ENCODE measurements around the gene TMSB4X.
"Not testable (repeated sequence)": the region's sequence is repeated elsewhere in the genome, so short reads cannot be mapped to it uniquely, and the experiment has no call there.

Gene TMSB4X

DNA sequence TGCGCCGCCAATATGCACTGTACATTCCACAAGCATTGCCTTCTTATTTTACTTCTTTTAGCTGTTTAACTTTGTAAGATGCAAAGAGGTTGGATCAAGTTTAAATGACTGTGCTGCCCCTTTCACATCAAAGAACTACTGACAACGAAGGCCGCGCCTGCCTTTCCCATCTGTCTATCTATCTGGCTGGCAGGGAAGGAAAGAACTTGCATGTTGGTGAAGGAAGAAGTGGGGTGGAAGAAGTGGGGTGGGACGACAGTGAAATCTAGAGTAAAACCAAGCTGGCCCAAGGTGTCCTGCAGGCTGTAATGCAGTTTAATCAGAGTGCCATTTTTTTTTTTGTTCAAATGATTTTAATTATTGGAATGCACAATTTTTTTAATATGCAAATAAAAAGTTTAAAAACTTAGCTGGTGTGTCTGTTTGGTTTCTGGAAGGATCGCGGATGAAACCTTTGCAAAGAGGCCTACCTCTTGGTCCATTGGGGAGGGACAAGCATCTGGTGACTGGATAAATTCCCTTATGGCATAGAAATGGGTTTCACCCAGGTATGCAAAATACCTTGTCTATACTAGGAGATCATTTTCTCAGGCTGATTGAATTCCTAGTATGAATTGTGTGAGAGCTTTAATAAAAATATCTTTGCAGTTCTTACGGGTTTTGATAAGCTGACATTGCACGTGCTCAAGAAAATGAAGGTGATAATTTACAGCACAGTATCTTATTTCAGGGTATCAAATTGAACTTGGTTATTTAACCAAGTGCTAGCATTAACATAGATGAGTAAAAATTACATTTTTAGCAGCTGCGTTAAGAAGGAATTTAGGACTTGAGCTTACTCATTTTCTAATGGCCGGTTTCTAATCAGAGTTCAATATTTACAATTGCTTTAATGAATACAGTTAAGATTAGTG is 2.2 kb downstream of the TMSB4X start:
- peak overlapping the region; percentile 96 for H3K4me3 ChIP-seq (ENCODE audit: low read depth, low read length)
- peak overlapping the region; percentile 100 for H3K9ac ChIP-seq (ENCODE audit: low read length)
- H3K4me1 ChIP-seq (ENCODE audit: control insufficient read depth, insufficient read depth, low read length): peaks cover 48% of the 10 kb centered on the region
- H3K9me3 ChIP-seq (ENCODE audit: control insufficient read depth, insufficient read depth, low read depth, low read length); H3K27me3 ChIP-seq (ENCODE audit: control insufficient read depth, insufficient read depth, low read length): not testable (repeated sequence)
- peak overlapping the region; percentile 74; the same call in 1 of the 2 replicates for H3K27ac ChIP-seq (ENCODE audit: low read depth, low read length)
- peaks cover 26% of the 10 kb centered on the region for H3K36me3 ChIP-seq (ENCODE audit: control insufficient read depth, insufficient read depth, low read length)

DNA sequence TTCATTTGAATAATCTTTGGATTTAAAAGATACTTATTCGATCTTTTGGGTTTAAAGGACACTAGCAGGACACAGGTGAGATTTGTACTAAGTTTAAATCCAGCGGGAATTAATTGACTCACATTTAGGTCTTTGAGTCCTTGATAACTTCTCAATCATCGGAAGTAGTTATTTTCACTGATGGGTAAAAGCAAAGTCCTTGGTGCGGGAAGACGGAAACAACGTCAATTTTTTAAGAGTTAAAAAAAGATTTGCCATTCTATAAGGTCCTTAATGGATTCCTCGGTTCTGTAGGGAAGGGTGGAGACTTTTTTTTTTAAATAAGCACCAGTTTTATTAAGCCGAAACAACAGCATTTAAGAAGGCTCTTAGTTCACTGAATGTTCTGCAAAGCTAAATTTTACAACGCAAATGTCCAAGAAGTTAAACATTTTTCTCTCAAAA is 2.9 kb downstream of the TMSB4X start:
- no peaks in the 10 kb centered on the region for H3K27me3 ChIP-seq (ENCODE audit: control insufficient read depth, insufficient read depth, low read length)
- peaks cover 26% of the 10 kb centered on the region for H3K36me3 ChIP-seq (ENCODE audit: control insufficient read depth, insufficient read depth, low read length)
- H3K9ac ChIP-seq (ENCODE audit: low read length): peak overlapping the region; percentile 100
- H3K4me3 ChIP-seq (ENCODE audit: low read depth, low read length): peak overlapping the region; percentile 96
- peaks cover 44% of the 10 kb centered on the region for H3K4me1 ChIP-seq (ENCODE audit: control insufficient read depth, insufficient read depth, low read length)
- H3K9me3 ChIP-seq (ENCODE audit: control insufficient read depth, insufficient read depth, low read depth, low read length): no peaks in the 10 kb centered on the region
- peak overlapping the region; percentile 74; the same call in 1 of the 2 replicates for H3K27ac ChIP-seq (ENCODE audit: low read depth, low read length)

DNA sequence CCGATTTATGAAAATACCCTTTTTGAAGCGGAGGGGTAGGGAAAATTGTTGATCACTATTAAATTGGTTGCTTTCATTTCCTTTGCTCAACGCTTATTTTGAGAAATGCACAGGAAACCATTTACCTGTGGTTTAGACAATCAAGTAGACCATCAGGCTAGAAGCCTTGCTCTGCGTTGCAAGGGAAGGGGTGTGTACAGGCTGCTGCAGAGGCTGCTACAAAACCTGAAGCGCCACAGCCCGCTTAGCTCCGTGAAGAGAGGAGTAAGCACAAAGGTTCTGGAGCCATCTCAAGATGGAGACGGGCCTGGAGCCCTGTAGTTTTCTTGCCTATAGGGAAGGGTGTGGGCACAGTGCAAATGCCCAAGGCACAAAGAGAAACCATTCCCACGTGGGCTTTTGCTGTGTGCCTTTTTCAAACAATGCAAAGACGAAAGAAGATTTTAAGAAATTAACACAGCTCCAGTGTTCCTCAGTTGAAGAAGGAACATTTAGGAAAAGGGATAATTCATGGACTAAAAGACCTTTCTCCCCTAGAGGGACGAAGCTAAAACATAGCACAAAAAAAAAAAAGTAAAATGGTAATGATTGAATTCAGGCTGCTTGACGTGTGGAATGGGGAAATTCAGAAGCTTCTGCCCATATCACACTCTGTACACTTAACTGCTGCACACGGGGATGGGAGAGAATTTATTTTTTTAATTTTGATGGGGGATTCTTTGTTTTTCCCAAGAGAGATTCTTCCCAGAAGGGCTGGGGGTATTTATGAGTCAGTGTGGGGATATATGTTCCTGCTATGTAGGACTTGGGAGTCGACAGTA is 3.5 kb downstream of the TMSB4X start:
- no peaks in the 10 kb centered on the region for H3K27me3 ChIP-seq (ENCODE audit: control insufficient read depth, insufficient read depth, low read length)
- peak overlapping the region; percentile 74; the same call in 1 of the 2 replicates for H3K27ac ChIP-seq (ENCODE audit: low read depth, low read length)
- peaks cover 38% of the 10 kb centered on the region for H3K4me1 ChIP-seq (ENCODE audit: control insufficient read depth, insufficient read depth, low read length)
- peak overlapping the region; percentile 100 for H3K9ac ChIP-seq (ENCODE audit: low read length)
- H3K4me3 ChIP-seq (ENCODE audit: low read depth, low read length): peak overlapping the region; percentile 96
- H3K36me3 ChIP-seq (ENCODE audit: control insufficient read depth, insufficient read depth, low read length): peaks cover 26% of the 10 kb centered on the region
- no peaks in the 10 kb centered on the region for H3K9me3 ChIP-seq (ENCODE audit: control insufficient read depth, insufficient read depth, low read depth, low read length)

DNA sequence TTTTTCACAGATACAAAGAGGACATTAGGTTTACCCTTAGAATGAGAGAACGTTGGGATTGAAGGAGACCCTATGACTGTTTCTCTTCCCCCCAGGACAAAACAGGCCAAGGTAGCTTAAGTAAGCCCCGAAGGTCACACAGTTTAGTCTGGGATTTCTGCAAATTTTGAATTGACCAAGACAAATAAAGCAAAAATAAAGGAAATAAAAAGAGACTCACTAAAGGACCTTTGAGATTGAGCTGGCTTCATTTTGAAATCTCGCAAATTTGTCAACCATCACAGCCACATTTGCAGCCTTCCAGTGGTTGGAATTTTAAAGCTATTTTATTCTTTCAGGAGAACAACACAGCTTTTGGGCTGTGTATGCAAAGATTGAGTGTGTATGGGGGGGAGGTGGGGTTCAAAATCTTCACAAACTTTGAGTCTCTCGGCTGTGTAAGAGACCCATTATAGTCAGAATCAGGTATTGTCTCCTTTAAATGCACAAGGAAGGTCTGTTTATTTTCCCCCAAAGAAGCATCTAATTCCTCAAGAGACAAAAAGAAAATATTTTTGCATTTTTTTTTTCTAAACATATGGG is 4.2 kb downstream of the TMSB4X start:
- H3K4me1 ChIP-seq (ENCODE audit: control insufficient read depth, insufficient read depth, low read length): peaks cover 31% of the 10 kb centered on the region
- H3K27ac ChIP-seq (ENCODE audit: low read depth, low read length): peak overlapping the region; percentile 74; the same call in 1 of the 2 replicates
- H3K9ac ChIP-seq (ENCODE audit: low read length): peak overlapping the region; percentile 100
- no peaks in the 10 kb centered on the region for H3K9me3 ChIP-seq (ENCODE audit: control insufficient read depth, insufficient read depth, low read depth, low read length)
- H3K27me3 ChIP-seq (ENCODE audit: control insufficient read depth, insufficient read depth, low read length): no peaks in the 10 kb centered on the region
- peaks cover 26% of the 10 kb centered on the region for H3K36me3 ChIP-seq (ENCODE audit: control insufficient read depth, insufficient read depth, low read length)
- H3K4me3 ChIP-seq (ENCODE audit: low read depth, low read length): no peak overlapping the region

DNA sequence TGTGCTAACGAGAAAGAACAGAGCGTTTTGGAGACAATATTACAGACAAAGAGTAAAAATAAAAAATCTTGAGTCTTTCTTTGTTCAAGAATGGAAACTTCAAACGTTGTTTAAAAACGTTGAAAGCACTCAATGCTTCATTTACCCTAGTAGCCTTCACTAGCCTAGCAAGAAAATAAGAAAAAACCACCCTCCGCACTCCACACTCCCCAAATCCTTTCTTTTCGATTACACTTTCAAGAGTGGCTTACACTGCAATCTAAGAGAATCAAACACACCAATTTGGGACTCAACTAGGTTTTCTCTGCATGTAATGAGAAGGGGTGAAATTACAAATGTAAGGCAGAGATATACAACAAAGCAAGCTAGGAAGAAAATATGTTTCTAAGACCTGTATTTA is 4.7 kb downstream of the TMSB4X start:
- H3K9me3 ChIP-seq (ENCODE audit: control insufficient read depth, insufficient read depth, low read depth, low read length): no peaks in the 10 kb centered on the region
- peak overlapping the region; percentile 74; the same call in 1 of the 2 replicates for H3K27ac ChIP-seq (ENCODE audit: low read depth, low read length)
- peaks cover 29% of the 10 kb centered on the region for H3K4me1 ChIP-seq (ENCODE audit: control insufficient read depth, insufficient read depth, low read length)
- no peaks in the 10 kb centered on the region for H3K27me3 ChIP-seq (ENCODE audit: control insufficient read depth, insufficient read depth, low read length)
- H3K4me3 ChIP-seq (ENCODE audit: low read depth, low read length): no peak overlapping the region
- H3K36me3 ChIP-seq (ENCODE audit: control insufficient read depth, insufficient read depth, low read length): peaks cover 26% of the 10 kb centered on the region
- no peak overlapping the region for H3K9ac ChIP-seq (ENCODE audit: low read length)

DNA sequence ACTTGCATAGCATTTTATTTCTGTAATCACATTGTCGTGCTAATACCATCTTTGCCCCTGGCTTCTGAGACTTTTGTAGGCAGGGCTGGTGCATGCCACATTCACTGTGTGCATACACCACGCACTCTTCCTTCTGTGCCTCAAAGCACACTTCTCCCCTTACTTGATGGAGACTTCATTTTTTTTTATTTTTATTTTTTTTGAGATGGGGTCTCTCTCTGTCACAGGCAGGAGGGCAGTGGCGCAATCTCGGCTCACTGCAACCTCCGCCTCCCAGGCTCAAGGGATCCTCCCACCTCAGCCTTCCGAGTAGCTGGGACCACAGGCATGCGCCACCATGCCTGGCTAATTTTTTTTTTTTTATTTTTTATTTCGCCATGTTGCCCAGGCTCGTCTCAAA is 5.1 kb downstream of the TMSB4X start:
- not testable (repeated sequence) for H3K9me3 ChIP-seq (ENCODE audit: control insufficient read depth, insufficient read depth, low read depth, low read length); H3K4me3 ChIP-seq (ENCODE audit: low read depth, low read length); H3K9ac ChIP-seq (ENCODE audit: low read length); H3K27me3 ChIP-seq (ENCODE audit: control insufficient read depth, insufficient read depth, low read length)
- Histone ChIP-seq H3K27ac (ENCODE audit: low read depth, low read length) (peak overlapping the region; percentile 74; the same call in 1 of the 2 replicates), H3K36me3 (ENCODE audit: control insufficient read depth, insufficient read depth, low read length) (peaks cover 26% of the 10 kb centered on the region), H3K4me1 (ENCODE audit: control insufficient read depth, insufficient read depth, low read length) (peaks cover 29% of the 10 kb centered on the region)

GRCh38 chrX:12981880-12982279 is 7.0 kb downstream of the TMSB4X start:
- no peak overlapping the region for H3K4me3 ChIP-seq (ENCODE audit: low read depth, low read length)
- H3K27ac ChIP-seq (ENCODE audit: low read depth, low read length): no peak overlapping the region
- peaks cover 29% of the 10 kb centered on the region for H3K4me1 ChIP-seq (ENCODE audit: control insufficient read depth, insufficient read depth, low read length)
- H3K9ac ChIP-seq (ENCODE audit: low read length): no peak overlapping the region
- H3K9me3 ChIP-seq (ENCODE audit: control insufficient read depth, insufficient read depth, low read depth, low read length): peaks cover 9% of the 10 kb centered on the region; the same call in 1 of the 2 replicates
- H3K27me3 ChIP-seq (ENCODE audit: control insufficient read depth, insufficient read depth, low read length): no peaks in the 10 kb centered on the region
- peaks cover 7% of the 10 kb centered on the region for H3K36me3 ChIP-seq (ENCODE audit: control insufficient read depth, insufficient read depth, low read length)

- Histone ChIP-seq H3K4me3 (ENCODE audit: low read depth, low read length) (no peak overlapping the region), H3K4me1 (ENCODE audit: control insufficient read depth, insufficient read depth, low read length) (peaks cover 3% of the 10 kb centered on the region), H3K36me3 (ENCODE audit: control insufficient read depth, insufficient read depth, low read length) (no peaks in the 10 kb centered on the region), H3K9me3 (ENCODE audit: control insufficient read depth, insufficient read depth, low read depth, low read length) (peaks cover 13% of the 10 kb centered on the region; the same call in 1 of the 2 replicates), H3K27me3 (ENCODE audit: control insufficient read depth, insufficient read depth, low read length) (no peaks in the 10 kb centered on the region), H3K27ac (ENCODE audit: low read depth, low read length) (no peak overlapping the region), H3K9ac (ENCODE audit: low read length) (no peak overlapping the region)
Observed at GRCh38 chrX:12984603-12985319, 9.9 kb downstream of the TMSB4X start.

- no peak overlapping the region for H3K9ac ChIP-seq (ENCODE audit: low read length)
- H3K4me3 ChIP-seq (ENCODE audit: low read depth, low read length): no peak overlapping the region
- no peaks in the 10 kb centered on the region for H3K4me1 ChIP-seq (ENCODE audit: control insufficient read depth, insufficient read depth, low read length)
- no peak overlapping the region for H3K27ac ChIP-seq (ENCODE audit: low read depth, low read length)
- H3K9me3 ChIP-seq (ENCODE audit: control insufficient read depth, insufficient read depth, low read depth, low read length): peaks cover 13% of the 10 kb centered on the region; the same call in 1 of the 2 replicates
- H3K36me3 ChIP-seq (ENCODE audit: control insufficient read depth, insufficient read depth, low read length): no peaks in the 10 kb centered on the region
- no peaks in the 10 kb centered on the region for H3K27me3 ChIP-seq (ENCODE audit: control insufficient read depth, insufficient read depth, low read length)
Observed at GRCh38 chrX:12985331-12985730, 10.4 kb downstream of the TMSB4X start.

DNA sequence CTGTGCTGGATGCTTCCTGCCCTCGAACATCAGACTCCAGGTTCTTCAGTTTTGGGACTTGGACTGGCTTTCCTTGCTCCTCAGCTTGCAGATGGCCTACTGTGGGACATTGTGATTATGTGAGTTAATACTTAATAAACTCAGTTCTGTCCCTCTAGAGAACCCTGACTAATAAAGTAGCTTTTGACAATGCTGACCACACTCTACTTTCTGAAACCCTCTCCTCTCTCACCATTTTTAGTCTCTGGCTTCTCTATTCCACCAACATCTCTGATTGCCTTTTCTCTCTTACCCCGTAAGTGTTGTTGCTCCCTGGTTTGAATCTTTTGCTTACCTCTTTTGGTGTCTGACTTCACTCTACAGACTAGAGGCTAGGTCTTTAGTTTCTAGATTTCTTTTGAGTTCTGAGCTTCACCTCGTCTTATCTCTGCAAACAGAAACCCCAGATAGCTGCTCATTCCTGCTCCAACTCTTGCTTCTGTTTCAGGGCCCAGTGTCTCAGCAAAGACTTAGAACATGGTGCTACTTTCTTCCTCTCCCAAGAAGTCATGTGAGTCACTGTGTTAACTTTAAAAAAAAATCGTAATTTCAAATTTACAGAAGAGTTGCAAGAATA is 11.4 kb downstream of the TMSB4X start:
- no peaks in the 10 kb centered on the region for H3K4me1 ChIP-seq (ENCODE audit: control insufficient read depth, insufficient read depth, low read length)
- H3K9me3 ChIP-seq (ENCODE audit: control insufficient read depth, insufficient read depth, low read depth, low read length): peaks cover 13% of the 10 kb centered on the region; the same call in 1 of the 2 replicates
- no peak overlapping the region for H3K9ac ChIP-seq (ENCODE audit: low read length)
- no peak overlapping the region for H3K4me3 ChIP-seq (ENCODE audit: low read depth, low read length)
- H3K27ac ChIP-seq (ENCODE audit: low read depth, low read length): no peak overlapping the region
- H3K27me3 ChIP-seq (ENCODE audit: control insufficient read depth, insufficient read depth, low read length): no peaks in the 10 kb centered on the region
- no peaks in the 10 kb centered on the region for H3K36me3 ChIP-seq (ENCODE audit: control insufficient read depth, insufficient read depth, low read length)
